ENCODE results near the gene NTPCR.
"Not testable (repeated sequence)": the region's sequence is repeated elsewhere in the genome, so short reads cannot be mapped to it uniquely, and the experiment has no call there.

The NTPCR gene

GRCh38 chr1:232984577-232985425 is 34.4 kb downstream of the NTPCR start:
- DNase-seq (ENCODE audit: low read depth in 2 of 2) = no peak

GRCh38 chr1:232985882-232986526 is 35.6 kb downstream of the NTPCR start:
- DNase-seq (ENCODE audit: low read depth in 2 of 2) = no peak

- no peak for DNase-seq (ENCODE audit: low read depth in 2 of 2)
These were observed 36.1 kb downstream of the NTPCR start for GRCh38 chr1:232986527-232986922.

- DNase-seq (ENCODE audit: low read depth in 2 of 2) = no peak
These were observed 36.8 kb downstream of the NTPCR start for GRCh38 chr1:232987046-232987773.

GRCh38 chr1:232987774-232988140 is 37.3 kb downstream of the NTPCR start:
- no peak for DNase-seq (ENCODE audit: low read depth in 2 of 2)

GRCh38 chr1:232988572-232989040 is 38.2 kb downstream of the NTPCR start:
- DNase-seq (ENCODE audit: low read depth in 2 of 2) = no peak

- DNase-seq (ENCODE audit: low read depth in 2 of 2) = no peak
These were observed 40.0 kb downstream of the NTPCR start for GRCh38 chr1:232990176-232991128.

- no peak for DNase-seq (ENCODE audit: low read depth in 2 of 2)
These were observed 40.8 kb downstream of the NTPCR start for GRCh38 chr1:232991238-232991637.

- no peak for DNase-seq (ENCODE audit: low read depth in 2 of 2)
These were observed 41.8 kb downstream of the NTPCR start for GRCh38 chr1:232992227-232992626.

GRCh38 chr1:232993555-232993954 is 43.1 kb downstream of the NTPCR start:
- DNase-seq (ENCODE audit: low read depth in 2 of 2) = no peak

- no peak for DNase-seq (ENCODE audit: low read depth in 2 of 2)
These were observed 44.8 kb downstream of the NTPCR start for GRCh38 chr1:232995189-232995588.

GRCh38 chr1:232996143-232996542 is 45.7 kb downstream of the NTPCR start:
- DNase-seq (ENCODE audit: low read depth in 2 of 2) = no peak

GRCh38 chr1:232998138-232998537 is 47.7 kb downstream of the NTPCR start:
- no peak for DNase-seq (ENCODE audit: low read depth in 2 of 2)

- no peak for DNase-seq (ENCODE audit: low read depth in 2 of 2)
These were observed 48.2 kb downstream of the NTPCR start for GRCh38 chr1:232998646-232999045.

- no peak for DNase-seq (ENCODE audit: low read depth in 2 of 2)
These were observed 49.7 kb downstream of the NTPCR start for GRCh38 chr1:232999956-233000625.

- not testable (repeated sequence) for DNase-seq (ENCODE audit: low read depth in 2 of 2)
These were observed 53.2 kb downstream of the NTPCR start for GRCh38 chr1:233003638-233004037.

- DNase-seq (ENCODE audit: low read depth in 2 of 2) = no peak
These were observed 54.0 kb downstream of the NTPCR start for GRCh38 chr1:233004451-233004850.

GRCh38 chr1:233005156-233005555 is 54.7 kb downstream of the NTPCR start:
- no peak for DNase-seq (ENCODE audit: low read depth in 2 of 2)

- no peak for DNase-seq (ENCODE audit: low read depth in 2 of 2)
These were observed 55.3 kb downstream of the NTPCR start for GRCh38 chr1:233005703-233006102.

GRCh38 chr1:233006108-233006507 is 55.7 kb downstream of the NTPCR start:
- DNase-seq (ENCODE audit: low read depth in 2 of 2) = no peak

- DNase-seq (ENCODE audit: low read depth in 2 of 2) = no peak
These were observed 56.1 kb downstream of the NTPCR start for GRCh38 chr1:233006541-233006973.

Data from stimulated activated CD8-positive, alpha-beta memory T cell treated with anti-CD3 and anti-CD28 coated beads, Interleukin-7, amount 100 ng/mL, for 4 hours (primary cell).